NCI-H526 (cell line): ENCODE results near the gene TCEAL1.
"Not testable (repeated sequence)": the region's sequence is repeated elsewhere in the genome, so short reads cannot be mapped to it uniquely, and the experiment has no call there.

ENCODE experiments used
- DNase-seq, 2 experiments: peaks; one replicate each; lab custom pipeline; 2025; lab: John Stamatoyannopoulos, UW

Gene TCEAL1

DNA sequence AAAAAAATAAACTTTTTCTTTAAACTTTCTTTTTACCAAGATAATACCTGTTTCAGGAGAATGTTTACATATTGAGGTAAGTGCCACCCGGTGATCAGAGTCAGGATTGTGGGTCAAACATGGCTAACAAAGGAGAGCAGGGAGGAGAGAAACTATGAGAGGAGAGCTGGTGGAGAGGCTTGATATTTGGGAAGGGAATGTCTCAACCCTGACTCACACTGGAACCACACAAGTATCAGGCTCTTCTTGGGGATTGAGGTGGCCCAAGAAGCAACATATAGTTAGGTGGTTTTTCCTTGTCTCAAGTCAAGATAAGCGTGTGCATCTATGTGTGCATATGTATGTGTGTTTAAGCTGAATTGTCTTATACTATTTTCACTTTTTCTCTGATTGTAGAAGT is 6.7 kb downstream of the TCEAL1 start:
- DNase-seq = no peak

DNA sequence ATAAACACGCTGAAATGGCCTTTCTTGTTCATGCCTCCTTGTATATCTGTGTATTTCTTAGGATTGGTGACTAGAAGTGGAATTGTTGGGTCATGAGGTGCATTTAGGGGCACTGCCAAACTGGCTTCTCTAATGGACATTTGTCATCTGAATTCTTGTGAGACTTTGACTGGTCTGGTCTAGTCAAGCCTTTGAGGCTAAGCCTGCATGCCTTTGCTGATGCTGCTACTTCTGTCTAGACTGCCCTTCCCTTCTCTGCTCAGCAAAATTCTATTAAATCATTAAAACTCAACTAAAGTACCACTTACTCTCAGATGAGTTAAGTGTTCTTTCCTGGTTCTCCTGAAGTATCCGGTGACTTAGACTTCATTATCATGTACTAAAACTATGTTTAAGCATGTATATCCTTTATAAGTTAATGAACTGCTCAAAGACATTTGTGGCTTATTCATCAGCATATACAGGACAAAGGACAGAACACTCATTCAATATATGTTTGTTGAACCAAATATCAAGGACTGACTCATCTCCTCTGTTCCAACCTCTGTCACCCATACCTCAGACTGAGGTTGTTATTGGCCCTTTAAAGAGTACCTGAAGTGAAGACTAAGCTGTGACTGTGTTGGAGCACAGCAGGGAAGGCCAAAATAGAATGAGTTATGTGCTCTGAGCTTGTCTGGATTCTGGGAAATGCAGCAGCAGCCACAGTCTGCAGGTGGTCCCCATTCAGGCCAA is 9.0 kb downstream of the TCEAL1 start:
- DNase-seq = no peak

DNA sequence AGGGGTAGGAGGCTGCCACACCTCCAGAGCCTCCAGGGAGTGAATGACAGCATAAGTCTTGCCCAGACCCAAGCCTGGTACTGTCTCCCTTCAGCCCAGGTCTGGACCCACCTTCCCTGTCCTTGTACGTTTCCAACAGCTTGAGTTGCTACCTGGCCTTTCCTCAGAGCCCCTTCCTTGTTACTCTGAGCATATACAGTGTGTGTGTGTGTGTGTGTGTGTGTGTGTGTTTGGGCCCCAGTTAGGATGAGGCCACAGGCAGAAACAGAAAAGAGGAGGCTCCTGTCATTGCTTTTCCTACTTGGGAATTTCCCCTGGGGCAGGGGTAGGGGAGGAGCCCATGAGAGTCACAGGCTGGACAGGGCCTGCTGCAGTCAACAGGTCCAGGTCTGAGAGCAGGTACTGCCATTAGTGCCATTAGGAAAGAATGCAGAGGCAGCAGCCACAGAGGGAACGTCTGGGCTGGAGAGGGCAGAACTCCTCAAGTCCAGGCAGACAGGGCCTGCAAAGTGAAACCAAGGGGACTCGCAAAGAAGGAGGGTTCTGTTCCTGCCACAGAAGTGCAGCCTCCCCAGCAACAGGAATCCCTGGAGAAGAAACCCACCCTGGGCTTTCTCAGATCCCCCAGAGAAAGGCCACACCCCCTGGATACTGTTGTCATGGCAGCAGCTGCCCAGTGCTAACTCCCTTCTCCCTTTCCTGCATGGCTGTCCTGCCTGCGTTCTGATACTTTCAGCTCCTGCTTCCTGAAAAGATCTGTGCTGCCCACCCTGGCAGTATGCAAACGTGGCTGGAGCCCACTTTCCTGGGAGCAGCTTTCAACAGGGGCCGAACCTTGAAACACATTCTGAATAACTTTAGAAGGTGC is 9.9 kb downstream of the TCEAL1 start:
- peak in 1 of 2 experiments; percentile 25 for DNase-seq

DNA sequence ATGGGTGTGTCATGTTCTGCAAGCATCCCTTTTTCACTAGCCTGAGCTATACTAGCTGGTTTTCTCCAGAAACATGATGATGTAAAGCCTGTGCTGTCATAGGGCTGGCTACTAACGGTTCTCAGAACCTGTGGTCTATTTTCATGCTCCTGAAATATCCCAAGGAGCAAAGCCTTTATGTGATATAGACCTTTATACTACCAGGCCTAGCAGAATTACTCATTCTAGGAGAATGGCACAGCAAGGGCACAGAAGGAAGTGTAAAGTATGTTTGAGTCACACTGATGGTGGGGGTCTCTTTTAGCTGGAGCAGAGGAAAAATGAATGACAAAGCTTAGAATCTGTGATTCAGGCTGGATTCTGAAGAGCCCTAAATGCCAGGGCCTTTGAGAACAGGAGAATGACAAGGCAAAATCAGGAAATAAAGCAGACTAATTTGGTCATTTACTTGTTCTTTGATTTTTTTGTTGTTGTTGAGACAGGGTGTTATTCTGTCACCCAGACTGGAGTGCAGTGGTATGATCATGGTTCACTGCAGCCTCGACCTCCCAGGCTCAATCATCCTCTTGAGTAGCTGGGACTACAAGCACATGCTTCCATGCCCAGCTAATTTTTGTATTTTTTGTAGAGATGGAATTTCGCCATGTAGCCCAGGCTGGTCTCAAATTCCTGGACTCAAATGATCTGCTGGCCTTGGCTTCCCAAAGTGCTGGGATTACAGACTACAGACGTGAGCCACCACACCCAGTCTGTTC is 11.8 kb downstream of the TCEAL1 start:
- no peak for DNase-seq

DNA sequence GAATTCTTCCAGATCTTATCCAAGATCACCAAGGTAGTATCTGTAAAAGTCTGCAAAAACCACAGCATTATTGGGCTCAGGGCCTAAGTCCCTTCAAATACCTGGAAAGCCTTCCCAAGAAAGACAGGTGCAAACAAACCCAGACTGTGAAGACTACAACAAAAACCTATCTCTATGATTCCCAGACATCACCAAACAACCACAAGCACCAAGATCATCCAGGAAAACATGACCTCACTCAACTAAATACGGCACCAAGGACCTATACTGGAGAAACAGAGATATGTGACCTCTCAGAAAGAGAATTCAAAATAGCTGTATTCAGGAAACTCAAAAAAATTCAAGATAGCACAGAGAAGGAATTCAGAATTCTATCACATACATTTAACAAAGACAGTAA is 15.3 kb downstream of the TCEAL1 start:
- DNase-seq = no peak

DNA sequence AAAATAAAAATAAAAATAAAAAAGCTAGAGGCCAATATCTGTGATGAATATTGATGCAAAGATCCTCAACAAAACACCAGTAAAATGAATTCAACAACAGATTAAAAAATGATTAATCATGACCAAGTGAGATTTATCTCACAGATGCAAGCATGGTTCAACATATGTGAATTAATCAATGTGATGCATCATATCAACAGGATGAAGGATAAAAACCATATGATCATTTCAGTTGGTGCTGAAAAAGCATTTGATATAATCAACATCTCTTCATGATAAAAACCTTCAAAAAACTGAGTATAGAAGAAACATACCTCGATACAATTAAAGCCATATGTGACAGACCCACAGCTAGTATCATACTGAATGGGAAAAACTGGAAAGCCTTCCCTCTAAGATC is 18.9 kb downstream of the TCEAL1 start:
- no peak for DNase-seq

DNA sequence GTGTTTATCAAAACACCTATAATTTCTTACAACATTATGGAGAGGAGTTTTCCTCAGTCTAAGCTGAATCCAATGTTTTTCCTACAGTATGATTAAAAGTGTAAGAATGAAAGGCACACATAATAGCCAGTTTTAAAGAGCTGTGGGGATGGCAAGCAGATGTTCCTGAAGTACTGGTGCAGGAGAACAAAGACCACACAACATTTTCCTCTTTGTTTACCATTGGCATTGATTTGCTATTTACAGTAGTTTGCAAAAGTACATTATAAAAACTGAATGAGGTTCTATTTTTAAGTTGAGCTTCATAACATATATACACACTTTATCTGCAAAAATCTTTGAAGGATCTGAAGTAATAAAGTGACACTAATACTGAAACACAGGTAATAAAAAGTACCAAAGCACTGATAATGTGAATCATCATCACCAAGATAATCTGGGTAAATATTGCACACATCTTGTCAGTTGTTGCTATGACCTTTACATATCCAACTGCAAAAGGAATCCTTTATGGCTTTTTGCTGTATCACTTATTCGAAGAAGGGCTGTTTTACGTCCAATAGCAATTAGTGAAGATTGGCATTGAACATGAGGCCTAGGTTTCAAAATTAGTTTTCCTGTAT is 22.5 kb downstream of the TCEAL1 start:
- DNase-seq = no peak

DNA sequence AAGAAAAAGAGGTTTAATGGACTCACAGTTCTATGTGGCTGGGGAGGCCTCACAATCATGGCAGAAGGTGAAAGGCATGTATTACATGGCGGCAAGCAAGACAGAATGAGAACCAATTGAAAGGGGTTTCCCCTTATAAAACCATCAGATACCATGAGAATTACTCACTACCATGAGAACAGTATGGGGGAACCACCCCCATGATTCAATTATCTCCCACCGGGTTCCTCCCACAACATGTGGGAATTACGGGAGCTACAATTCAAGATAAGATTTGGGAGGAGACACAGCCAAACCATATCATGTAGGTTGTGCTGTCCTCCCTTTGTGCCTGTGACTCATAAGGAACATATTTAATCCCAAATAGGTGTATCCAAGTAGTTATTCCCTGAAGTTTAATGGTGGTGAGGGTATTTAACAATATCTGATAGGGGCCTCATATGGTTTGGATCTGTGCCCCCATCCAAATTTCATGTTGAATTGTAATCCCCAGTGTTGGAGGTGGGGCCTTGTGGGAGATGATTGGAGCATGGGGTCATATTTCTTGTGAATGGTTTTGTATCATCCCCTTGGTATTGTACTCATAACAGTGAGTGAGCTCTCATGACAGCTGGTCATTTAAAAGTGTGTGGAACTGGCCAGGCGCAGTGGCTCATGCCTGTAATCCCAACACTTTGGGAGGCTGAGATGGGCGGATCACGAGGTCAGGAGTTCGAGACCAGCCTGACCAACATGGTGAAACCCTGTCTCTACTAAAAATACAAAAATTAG is 26.6 kb downstream of the TCEAL1 start:
- not testable (repeated sequence) for DNase-seq

DNA sequence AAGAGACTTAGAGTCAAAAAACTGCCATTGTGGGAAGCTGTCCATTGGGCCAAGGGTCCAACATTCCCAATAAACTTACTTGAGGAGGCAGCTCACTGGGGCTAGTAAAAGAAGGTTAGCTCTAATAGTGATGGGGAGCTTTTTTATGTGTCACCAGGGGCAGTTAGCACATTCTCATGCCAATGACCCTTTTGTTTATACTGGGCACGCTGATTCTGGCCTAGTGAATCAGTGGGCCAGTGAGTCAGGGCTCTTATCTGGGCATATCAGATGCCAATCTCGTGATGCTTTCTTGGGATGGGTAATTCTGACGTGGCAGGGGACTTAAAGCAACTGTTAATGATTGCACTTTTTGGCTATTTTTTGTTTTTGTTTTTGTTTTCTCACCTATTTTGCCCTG is 27.8 kb downstream of the TCEAL1 start:
- no peak for DNase-seq

DNA sequence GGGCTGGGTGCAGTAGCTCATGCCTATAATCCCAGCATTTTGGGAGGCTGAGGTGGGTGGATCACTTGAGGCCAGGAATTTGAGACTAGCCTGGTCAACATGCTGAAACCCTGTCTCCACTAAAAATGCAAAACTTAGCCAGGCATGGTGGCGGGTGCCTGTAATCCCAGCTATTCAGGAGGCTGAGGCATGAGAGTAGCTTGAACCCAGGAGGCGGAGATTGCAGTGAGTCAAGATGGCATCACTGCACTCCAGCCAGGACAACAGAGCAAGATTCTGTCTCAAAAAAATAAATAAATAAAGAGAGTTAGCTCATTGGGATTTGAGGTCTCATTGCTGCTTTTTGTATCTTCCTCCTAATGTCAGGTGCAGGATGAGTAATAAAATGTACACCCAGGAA is 28.3 kb downstream of the TCEAL1 start:
- not testable (repeated sequence) for DNase-seq

DNA sequence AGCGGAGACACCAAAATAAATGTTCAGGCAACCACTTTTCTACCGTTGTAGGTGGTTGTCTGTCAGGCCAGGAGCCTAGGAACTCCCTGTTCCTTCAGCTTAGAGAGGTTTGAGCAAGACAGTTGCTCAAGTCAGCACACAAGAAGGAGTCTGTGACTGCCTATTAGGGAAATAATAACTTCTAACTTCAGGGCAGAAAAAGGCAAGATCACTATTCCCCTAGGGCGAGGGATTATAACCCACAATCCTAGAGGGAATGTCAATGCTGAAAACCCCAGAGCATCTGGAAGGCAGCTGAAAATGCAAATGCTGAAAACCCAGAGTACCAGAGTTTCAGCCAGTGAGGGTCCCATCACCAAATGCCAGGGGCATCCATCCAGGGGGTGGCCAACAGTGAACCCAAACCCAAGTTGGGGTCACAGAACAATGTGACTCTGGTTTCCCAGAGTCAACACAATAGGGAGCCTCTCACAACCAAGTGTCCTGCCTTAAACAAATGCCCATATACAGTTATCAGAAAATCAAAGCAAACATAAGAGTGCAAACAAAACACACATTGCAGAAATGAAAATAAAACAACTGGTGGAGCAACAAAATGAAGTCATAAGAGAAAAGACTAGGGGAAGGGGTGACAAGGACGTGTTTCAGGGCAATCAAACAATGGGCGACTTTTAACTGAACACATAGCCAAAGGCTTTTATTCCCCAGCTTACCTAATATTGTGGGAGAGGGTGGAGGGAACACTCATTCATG is 30.1 kb downstream of the TCEAL1 start:
- DNase-seq = no peak

DNA sequence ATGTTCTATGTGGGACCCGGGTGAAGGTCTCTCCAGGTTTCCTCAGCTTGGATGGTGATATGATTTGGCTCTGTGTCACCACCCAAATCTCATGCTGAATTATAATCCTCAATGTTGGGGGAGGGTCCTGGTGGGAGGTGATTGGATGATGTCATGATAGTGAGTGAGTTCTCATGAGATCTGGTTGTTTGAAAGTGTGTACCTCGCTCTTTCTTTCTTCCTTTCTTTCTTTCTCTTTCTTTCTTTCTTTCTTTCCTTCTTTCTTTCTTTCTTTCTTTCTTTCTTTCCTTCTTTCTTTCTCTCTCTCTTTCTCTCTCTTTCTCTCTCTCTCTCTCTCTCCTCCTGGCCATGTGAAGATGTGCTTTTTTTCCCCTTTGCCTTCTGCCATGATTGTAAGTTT is 30.7 kb downstream of the TCEAL1 start:
- not testable (repeated sequence) for DNase-seq

DNA sequence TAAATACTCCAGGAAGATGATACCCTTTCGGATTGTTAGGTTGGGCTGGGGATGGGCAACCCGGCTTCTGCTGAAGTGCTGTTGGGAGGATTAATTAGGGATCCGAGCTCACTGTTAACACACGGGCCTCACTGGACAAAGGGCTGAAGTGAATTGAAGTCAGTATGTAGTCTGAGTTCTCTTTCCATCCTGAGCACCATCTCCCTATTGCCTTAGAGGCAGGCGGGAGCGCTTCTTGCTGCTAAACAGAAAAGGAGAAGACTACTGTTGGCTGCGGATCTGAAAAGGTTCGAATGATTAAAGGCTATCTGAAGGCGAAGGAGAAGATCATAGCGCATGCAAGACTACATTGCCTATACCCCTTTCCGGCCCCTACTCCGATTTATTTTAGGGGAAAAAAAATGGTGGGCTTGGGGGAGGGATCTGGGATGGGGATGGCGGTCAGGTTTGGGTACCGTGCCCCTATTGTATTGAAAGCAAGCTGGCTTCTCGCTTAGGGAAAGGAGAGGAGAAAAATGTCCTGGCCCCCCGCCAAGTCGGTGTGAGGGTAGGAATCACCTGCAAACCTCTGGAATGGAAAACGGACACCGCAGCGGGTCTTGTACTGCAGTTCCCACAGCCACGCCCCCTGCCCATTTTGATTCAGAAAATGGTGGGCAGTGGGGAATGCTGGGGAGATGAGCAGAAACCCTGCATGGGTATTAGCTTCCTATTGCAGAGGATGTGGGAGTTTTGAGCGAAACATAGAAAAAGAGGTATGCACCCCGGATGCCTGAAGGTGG is 35.4 kb downstream of the TCEAL1 start:
- no peak for DNase-seq

DNA sequence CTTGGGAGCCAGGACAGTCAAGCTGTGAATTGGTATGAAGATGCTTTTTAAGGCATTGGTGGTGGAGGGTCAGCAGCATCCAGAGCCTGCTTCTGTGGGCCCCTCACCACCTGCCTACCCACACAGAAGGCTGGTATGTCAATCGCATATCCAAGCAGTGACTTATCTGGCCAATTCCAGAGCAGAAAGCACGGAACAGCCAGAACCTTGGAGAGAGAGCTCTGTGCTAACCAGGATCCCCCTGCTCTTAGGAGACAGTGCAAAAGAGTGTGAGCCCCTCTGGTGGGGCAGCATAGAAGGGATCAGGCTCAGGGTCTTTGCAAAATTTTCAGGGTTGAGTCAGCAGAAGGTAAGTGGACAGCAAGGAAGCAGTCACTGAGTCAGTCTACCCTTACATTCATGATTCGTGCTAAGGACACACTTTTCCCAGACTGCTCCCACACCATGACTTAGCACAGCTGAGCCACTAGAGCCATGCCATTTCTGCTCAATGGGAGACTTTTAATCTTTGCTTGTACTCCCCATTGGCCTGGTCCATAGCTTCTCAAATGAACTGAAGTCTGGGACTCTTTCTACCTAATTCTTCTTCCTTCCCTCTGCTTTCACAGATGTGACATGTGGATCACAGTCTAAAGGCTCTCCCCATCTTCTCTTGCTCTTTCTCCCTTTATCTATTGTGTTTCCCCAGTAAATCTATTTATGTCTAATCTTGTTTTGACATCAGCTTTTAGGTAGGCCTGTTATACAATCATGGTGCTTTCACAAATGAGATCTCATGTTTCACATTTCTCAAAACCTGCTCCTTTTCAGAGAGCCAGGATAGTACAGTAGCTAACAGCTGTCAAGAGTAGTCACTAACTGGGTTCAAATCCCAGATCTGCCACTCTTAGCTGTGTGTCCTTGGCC is 37.7 kb downstream of the TCEAL1 start:
- no peak for DNase-seq

DNA sequence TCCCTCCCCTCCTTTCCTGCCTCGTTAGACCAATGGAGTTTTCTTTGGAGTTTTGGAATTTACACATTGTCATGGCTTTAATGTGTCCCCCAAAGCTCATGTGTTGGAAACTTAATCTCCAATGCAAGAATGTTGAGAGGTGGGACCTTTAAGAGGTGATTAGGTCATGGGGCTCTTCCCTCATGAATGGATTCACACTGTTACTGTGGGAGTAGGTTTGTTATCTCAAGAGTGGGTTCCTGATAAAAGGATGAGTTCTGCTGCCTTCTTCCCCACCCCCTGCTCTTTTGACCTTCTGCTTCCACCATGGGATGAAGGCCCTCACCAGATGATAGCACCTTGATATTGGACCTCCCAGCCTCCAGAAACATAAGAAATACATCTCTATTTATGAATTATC is 41.0 kb downstream of the TCEAL1 start:
- DNase-seq = no peak

DNA sequence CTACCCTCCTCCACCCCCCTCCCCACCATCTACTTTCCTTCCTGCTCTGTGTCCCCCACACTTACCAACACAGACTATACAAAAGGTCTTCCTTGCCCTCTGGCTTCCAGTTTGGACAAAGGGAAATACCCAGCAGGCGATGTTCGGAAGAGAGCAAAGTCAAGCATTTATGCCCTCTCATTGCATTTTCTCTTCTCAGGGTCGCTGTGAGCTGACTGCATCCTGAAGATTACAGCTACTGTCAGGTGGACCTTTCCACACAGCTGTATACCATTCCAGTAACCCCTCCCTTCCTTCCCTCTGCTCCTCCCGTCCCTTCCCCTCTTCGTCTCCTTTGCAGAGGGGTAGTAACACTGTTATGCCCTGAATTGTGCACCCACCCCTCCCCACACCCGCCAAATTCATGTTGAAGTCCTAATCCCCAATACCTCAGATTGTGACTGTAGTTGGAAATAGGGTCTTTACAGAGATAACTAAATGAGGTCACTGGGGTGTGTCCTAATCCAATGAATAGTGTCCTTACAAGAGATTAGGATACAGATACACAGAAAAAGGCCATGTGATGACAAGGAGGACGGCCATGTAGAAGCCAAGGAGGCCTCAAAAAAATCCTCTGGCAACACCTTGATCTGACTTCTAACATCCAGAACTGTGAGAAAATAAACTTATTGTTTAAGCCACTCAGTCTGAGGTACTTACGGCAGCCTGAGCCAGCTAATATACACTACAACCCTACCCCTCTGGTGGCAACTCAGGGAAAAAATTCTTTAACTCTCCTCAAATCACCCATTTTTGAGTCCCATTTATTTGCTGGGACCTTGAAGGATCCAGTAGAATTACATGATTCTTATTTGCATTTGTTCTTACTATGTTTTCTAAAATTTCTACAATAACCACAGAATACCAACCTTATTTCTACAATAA is 46.0 kb downstream of the TCEAL1 start:
- DNase-seq = no peak

DNA sequence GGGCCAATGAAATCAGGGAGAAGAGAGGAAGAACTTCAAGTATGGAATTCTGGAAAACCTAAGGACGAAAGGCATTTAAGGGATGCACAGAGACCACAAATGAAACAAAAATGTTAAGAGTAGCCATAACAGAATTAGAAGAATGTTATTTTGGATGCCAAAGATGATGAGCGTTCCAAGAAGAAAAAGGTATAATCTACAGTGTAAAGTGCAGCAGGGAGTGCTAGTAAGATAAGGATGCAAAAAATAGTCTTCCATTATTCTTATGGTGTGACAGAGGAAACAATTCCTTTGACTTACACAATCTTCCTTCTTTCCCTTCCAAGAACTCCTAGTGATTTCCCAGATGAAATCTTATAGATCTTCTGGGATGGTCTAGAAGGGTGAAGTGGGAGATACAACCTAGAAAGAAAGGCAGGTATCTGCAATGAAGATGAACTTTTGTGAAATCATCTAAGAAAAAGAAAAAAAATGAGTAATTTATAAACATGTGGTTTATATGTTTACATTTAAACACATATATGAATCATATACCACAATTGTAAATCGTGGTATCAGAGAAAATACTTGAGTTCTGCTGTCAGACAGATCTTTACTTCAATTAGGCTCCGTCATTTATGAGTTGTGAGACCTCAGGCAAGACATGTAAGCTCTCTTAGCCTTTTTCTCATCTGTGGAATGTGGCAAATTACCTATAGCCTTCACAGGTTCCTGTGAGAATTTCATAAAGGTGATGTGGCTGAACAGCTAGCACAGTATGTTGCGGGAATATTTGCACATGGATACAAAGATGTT is 49.6 kb downstream of the TCEAL1 start:
- no peak for DNase-seq
